Stimulated activated CD4-positive, alpha-beta T cell treated with anti-CD3 and anti-CD28 coated beads, TNF-alpha, amount 100 ng/mL, for 4 hours (primary cell): Measurements from ENCODE around the gene TXNL1.
"Not testable (repeated sequence)": the region's sequence is repeated elsewhere in the genome, so short reads cannot be mapped to it uniquely, and the experiment has no call there.

Experiments
- DNase-seq, 3 experiments: peaks; one replicate each; pipeline ENCODE4 v3.0.0-alpha.2; 2020; ENCODE audit warnings: low read depth in 3 of 3

Gene TXNL1

DNA sequence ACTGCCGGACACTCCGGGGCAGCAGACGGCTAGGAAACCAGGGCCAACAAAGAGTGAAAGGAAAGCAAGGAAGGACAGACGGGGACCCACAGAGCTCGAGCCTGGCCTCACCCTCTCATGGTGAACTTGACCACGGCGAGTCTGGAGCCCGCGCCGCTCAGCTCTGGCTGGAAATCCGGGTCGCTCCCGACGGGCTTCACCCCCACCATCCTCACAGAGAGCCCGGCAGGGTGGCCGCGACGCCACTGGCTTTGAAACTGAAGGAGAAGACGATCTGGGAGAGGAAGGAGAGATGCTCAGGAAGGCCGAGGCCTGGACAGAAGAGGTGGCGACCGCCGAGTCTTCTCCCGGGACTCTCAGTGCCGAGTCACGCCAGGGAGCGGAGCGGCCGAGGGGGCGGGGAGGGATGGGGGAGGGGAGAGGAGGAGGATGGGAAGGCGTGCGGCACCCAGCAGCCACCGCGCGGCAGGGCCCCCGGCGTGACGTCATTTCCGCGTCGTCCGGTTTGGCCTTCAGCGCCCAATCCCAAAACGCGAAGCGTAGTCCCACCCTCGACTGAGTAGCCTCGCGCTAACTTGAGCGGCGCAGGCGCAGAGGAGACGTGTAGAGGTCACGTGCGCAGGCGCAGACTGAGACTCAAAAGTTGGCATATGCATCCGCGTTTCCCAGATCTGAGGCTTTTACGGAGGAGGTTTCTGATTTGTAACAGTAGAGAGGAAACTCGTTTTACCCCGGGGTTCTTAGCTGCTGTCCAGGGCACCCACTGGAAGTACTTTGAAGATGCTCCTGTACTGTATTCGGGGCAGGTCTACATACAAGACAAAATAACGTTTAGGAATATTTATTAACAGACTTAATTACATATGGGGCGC, at the start of gene TXNL1:
Gene TXNL1 (minus strand): TSS at position 361 of the 872 bp plus-strand sequence. CDS start 152 bp downstream, at position 209.
- peak; percentile 99 to 100 (median 99) for DNase-seq

DNA sequence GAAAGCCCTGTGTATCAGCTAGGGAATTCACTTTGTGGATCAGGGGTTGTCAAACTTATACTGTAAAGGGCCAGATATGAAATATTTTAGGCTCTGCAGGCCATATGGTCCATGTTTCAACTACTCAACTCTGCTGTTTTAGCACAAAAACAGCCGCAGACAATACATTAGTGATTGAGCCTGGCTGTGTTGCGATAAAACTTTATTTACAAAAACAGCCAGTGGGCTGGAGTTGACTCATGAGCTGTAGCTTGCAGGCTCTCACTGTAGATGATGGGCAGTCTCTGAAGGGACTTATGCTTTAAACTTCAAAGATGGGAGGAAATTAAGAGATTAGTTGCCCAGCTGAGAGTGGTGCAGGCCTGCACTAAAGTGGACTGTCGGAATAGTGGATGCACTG, 45.9 kb upstream of the TXNL1 start:
- no peak for DNase-seq

DNA sequence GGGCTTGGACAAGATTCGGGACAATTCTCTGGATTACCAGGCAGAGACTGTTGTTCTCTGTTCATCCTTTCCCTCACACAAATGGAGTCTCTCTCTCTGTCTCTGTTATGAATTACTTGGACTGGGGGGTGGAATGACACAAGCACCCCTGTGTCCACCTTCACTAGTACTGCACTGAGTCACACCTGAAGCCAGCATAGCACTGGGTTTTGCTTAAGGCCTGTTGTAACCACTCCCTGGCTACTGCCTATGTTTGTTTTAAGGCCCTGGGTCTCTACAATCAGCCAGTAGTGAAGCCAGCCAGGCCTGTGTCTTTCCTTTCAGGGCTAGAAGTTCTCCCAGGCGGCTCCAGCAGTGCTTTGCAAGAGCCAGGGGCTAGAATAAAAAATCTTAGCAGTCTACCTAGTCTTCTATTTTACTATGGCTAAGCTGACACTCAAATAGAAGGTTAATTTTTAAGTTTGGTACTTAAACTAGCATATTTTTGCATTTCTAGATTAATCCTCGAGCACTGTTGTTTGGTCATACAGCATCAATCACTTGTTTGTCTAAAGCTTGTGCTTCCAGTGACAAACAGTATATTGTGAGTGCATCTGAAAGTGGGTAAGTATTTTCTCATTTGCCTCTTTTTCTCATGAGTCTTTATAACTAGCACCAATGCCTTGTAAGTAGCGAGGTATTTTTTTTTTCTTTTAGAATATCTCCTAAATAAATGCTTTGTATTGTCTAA, 40.6 kb upstream of the TXNL1 start:
- no peak for DNase-seq

DNA sequence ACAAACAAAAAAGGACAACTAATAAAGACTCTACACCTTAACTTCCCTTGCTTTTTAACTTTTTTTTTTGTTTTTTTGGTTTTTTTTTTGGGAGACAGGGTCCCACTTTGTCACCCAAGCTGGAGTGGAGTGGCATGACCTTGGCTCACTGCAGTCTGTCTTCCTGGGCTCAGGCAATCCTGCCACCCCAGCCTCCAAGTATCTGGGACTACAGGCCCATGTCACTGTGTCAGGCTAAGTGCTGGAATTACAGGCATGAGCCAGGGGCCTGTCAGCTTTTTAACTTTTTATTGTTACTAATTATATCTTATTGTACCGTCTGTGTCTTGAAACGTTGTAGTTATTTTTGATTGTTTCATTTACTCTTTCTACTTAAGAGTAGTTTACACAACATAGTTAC, 38.2 kb upstream of the TXNL1 start:
- no peak for DNase-seq

DNA sequence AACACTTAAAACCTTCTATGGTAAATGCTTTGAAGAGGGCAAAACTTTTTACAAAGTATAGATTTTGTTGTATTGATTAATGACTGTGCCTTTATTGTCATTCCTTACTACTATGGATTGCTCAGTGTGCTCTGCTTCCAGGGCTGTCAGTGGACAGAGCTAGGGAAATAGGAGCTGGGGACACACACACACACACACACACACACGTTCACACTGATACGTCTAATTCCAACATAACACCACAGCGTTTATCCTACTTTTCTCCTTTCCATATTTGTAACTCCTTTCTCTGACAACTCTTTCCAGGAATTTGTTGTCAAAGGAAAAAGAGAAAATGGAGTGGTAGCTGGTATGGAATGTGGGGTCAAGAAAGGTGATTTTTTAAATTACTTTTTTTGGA, 34.6 kb upstream of the TXNL1 start:
- DNase-seq = no peak

DNA sequence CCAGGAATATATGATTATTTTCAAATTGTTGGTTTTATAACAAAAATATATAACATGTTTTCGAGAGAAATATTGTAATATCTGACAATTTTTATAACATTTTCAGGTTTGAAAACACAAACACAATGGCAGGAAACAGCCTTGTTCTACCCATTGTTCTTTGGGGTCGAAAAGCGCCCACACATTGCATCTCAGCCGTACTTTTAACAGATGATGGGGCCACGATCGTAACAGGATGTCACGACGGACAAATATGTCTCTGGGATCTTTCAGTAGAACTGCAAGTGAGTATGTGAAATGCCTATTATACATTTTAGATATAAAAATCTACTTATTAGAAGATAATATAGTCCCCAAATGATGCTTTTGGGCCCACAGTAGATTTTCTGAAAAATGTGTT, 34.0 kb upstream of the TXNL1 start:
- no peak for DNase-seq

DNA sequence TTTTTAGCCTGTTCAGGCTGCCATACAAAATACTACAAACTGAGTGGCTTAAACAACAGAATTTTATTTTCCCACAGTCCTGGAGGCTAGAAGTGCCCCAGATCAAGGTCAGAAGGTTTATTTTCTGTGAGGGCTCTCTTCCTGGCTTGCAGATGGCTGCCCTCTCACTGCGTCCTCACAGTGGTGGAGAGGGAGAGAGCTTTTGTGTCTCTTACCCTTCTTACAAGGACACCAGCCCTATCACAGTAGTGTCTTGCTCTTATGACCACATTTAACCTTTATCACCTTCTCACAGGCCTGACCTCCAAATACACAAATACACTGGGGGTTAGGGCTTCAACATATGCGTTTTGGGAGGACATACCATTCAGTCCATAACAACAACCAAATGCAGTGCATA, 24.5 kb upstream of the TXNL1 start:
- no peak for DNase-seq

DNA sequence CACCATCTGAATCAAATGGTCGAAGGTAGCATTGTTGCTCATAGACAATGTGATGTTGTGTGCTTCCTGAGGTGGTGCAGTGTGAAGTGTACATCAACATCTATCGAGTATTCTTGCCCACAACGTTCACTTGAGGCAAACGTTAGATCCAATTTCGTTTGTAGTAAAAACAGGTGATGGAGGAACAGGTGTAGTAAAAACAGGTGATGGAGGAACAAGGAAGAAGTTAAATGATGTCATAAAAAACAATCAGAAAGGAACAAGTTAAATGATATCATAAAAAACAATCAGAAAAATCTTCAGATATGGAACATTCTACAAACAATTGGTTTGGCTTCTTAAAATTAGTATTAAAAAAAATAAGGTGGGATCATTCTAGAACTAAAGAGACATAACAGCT, 24.1 kb upstream of the TXNL1 start:
- no peak for DNase-seq

DNA sequence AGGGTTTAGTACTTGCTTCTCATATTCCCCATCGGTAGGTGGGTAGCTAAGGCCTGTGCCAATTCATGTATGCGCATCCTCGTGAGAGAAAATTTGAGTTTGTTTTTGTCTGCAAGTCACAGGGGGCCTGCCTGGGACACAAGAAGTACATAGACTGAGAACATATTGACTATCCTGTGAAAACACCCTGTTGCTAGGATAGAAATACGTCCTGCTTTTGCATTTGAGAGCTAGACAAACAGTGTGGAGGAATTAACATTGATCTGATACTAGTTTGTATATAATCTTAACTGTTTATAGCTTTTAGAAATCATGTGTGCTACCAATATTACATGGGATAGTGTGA, 23.6 kb upstream of the TXNL1 start:
- DNase-seq = no peak

DNA sequence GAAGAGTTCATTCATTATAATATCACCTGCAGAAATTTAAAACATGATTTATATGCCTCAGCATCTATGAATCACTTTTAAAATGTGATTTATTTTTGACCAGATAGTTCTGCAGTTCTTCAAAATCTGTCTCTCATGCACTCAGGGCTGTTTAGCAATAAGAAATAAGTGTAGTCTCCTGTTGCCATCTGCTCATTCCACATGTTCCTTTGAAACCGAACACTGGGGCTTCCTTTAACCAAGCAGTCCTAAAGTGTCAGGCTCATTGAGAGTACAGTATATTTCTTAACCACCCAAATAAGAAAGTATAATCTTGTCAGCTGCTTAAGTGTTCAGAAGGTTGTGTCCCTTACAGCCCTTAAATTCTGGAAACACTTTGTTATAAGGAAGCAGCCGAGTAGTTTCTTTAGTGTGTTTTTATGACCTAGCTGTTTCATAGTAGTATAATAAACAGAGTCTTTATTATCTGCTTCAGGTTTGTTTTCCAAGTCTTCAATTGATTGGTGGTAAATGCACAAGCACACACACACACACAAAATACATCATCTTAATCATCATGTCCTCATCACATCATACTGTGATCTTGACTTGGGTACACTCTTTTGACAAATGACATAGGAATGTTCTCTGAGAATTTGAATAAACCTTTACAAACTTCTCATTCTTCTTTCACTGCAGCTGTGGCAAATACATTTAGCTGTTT, 23.1 kb upstream of the TXNL1 start:
- DNase-seq = no peak

DNA sequence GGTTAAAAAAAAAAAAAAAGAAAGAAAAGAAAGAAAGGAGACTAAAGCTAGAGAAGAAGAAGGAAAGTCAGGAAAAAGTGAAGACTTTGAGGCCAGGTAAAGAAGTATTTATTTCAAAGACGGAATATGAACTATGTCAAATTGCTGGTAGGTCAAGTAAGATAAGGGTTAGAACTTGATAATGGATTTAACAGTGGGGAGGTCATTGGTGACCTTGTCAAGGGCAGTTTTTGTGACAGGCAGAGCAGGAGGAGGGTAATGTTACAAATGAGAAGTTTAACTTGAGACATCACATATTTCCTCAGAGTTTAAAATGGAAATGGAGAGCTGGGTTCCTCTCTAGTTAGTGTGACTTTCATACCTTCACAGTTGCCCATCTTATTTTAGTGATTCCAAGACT, 22.3 kb upstream of the TXNL1 start:
- DNase-seq = no peak

DNA sequence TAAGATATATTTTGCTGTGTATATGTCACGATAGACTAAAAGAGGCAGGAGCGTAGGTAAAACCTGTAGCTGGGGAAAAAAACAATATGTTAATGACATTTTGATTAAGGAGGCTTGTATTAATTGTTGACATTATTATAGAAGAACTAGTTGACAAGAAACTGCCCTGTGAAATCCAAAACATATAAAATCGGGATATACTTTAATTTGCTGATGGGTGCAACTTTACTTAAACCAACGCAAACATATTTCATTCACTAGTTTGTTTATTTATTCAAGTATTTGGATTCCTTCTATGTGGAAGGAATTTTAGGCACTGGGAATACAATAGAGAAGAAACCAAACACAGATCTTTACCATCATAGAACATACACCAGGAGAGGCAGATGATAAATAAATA, 20.7 kb upstream of the TXNL1 start:
- no peak for DNase-seq

DNA sequence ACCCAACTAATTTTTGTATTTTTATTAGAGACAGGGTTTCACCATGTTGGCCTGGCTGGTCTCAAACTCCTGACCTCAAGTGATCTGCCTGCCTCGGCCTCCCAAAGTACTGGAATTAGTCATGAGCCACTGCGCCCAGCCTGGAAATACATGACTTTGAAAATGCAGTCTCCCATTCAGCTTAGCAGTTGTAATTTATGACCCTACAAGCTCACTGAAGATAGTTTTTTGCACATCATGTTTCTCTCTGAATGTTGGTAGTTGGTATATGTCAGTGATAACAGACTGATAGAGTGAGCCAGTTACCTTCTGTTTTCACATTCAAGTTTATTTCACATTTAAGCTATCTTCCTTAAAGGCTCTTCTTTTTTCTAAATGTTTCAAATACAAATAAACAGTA, 19.9 kb upstream of the TXNL1 start:
- no peak for DNase-seq

DNA sequence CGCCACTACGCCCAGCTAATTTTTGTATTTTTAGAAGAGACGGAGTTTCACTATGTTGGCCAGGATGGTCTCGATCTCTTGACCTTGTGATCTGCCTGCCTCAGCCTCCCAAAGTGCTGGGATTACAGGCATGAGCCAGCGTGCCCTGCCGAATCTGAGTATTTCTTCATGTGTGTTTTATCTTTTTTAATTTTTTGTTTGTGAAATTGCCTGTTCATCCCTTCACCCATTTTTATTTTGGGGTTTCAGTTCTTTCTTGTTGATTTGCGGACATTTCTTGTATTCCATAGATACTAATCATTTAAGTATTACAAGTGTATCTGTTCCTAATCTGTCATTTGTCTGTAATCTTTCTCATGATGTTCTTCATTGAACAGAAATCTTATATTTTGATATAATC, 15.9 kb upstream of the TXNL1 start:
- not testable (repeated sequence) for DNase-seq

DNA sequence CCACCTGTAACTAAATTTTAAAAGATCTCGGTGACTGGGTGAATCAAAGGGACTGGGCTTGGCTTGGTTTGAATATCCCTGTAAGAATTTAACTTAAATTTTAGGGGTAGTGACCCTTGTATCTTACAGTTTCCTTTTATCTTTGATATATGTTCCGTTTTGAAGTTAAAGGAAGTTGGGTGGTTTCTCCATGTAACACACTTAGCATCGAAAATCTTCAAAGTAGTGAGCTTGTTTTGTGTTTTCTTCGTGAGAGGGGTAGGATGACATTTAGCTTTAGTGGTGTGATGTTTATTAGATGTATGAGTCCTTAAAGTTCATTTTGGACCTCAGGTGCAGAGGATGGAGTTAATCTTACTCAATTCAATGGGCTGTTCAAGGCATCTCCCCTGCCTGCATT, 14.4 kb upstream of the TXNL1 start:
- no peak for DNase-seq

DNA sequence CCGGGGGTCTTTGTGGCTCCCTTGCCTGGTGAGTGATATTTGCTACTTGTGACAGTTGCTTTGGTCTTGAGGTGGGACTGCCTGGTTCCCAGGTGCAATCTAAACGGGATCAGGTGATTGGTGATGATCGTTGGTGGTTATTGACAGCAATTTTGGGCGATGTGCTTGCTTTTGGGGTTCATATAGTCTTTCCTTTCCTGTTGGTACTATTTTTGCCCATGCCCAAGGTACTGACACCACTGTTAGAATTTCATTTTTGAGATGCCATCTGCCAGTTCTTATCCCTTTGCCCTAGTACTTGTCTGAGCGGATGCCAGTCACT, 13.3 kb upstream of the TXNL1 start:
- DNase-seq = no peak

DNA sequence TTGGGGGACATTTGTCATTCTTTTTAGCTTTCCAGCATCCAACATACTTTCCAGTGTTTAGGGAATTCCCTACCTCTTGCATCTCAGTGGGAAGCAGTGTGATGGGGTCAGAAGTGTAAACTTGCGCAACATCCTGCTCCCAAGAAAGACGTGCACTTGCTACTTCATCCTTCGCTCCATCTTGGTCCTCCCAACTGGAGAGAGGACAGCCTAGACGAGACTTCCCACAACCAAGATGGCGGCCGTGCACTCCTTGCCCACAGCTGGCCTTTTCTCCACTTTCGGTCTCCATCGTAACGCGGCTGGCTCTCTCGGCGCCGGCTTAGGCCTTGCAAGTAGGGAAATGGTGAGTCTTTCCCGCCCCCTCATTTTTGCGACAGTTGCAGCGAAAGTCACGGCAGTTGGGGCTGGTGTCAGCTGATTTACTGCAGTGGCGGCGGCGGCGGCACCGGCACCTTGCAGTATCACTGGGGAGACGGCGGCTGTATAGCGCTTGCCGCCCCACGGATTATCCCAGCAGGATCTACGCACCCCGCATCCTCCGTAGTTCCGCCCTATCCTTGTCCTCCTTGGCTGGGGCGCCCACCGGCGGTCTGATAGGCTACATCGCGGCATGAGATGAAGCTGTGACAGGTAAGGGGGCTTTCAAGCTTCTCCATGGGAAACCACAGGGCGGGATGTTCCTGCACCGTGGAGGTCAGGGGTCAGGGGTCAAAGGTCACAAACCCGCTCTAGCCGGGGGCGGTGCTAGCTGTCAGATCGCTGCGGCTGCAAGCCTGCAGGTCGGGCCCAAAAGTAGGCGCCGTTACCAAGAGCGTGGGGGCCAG, 12.8 kb upstream of the TXNL1 start, which contains the start of gene WDR7:
Gene WDR7 (plus strand): TSS at position 416 of the 827 bp plus-strand sequence. CDS start 21,157 bp downstream, outside the sequence.
- peak; percentile 83 to 94 (median 93) for DNase-seq

DNA sequence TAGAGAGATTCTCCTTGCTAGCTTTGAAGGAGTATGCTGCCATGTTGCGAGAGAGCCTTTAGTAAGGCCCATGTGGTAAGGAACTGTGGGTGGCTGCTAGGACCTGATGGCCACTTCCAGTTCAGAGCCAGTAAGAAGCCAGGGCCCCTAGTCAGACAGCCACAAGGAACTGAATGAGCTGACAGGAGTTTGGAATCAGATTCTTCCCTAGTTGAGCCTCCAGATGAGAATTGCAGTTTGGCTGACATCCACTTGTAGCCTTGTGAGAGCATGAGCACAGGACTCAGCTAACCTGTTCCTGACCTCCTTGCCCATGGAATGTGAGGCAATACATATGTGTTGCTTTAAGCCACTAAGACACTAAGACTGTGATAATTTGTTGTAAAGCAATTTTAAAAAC, 11.6 kb upstream of the TXNL1 start:
- no peak for DNase-seq

DNA sequence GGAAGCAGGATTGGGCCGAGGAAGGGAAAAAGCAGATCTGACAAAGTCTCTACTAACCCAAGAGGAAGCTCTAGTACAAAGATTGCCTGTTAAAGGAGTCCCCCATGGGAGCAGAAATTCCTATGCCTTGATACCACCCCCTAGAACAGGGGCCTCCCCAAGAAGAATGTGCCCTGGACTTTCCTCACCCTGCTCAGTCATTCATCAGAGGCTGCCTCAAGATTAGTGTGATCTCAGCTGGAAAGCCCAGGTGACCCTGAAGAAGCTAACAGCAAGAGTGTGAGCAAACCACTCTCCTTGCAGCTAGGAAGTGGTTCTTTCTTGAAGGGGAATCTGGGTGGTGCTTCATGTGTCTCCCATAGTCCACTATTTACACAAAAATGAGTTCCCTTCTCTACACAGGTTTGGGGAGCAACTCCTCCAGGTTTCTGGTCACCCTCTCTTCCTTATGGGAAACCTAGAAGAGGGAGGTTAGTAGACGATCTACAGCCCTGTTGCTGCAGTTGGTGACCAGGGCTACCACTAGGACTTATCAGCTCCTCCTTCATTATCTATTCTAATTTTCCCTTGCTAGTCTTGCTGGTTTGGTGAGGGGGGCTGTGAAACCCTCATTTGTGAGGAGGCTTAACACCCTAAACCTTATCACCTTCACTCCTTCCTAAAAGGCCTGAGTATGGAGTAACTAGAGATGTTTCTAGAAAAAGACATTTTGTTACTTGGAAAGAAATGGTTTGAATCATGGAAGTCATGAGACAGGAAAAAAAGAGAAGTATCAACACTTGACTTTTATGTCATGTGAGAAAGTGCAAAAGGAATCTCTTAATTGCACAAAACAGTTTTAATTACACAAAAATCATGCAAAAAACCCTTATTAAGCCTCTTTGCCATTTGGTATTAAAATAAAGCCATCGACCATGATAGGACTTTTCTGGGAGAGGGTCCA, 9.8 kb upstream of the TXNL1 start:
- no peak for DNase-seq

DNA sequence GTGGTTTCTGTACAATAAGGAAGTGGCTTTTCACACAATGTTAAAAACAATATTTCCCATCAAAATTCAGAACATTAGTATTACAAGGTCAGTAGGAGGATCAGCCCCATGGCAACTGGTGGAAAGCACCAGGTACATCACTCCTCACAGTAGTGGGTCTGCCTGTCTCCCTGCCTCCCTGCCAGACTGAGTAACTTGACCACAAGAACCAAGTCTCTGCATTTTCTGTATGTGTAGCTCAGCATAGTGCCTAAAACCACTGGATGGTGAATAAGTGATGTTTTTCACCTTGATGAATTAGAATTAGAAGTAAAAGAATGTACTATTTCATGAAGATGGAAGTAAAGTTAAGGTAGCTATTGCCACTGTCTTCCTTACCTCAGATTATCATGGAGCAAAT, 8.7 kb upstream of the TXNL1 start:
- no peak for DNase-seq
